ENCODE results near the gene NFIB.

NFIB gene

DNA sequence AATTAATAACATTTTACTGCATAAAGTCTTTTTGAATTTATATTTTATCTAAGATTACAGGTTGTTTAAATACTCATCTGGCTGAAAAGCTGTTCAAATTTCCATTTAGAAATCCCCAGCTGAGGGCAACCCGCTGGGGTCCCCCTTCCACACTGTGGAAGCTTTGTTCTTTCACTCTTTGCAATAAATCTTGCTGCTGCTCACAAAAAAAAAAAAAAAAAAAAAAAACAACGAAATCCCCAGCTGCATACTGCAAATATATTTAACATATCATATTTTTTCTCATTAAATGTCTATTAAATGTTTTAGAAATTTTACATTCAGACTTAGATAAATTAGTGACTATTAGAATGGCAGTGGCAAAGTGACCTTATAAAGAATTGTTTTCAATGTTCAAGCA, 172.2 kb downstream of the NFIB start:
- TF ChIP-seq, protein P1, sequence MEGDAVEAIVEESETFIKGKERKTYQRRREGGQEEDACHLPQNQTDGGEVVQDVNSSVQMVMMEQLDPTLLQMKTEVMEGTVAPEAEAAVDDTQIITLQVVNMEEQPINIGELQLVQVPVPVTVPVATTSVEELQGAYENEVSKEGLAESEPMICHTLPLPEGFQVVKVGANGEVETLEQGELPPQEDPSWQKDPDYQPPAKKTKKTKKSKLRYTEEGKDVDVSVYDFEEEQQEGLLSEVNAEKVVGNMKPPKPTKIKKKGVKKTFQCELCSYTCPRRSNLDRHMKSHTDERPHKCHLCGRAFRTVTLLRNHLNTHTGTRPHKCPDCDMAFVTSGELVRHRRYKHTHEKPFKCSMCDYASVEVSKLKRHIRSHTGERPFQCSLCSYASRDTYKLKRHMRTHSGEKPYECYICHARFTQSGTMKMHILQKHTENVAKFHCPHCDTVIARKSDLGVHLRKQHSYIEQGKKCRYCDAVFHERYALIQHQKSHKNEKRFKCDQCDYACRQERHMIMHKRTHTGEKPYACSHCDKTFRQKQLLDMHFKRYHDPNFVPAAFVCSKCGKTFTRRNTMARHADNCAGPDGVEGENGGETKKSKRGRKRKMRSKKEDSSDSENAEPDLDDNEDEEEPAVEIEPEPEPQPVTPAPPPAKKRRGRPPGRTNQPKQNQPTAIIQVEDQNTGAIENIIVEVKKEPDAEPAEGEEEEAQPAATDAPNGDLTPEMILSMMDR (IDR thresholded peaks at IDR 0.05): no peak
- no peak overlapping the region for H3K27ac ChIP-seq

DNA sequence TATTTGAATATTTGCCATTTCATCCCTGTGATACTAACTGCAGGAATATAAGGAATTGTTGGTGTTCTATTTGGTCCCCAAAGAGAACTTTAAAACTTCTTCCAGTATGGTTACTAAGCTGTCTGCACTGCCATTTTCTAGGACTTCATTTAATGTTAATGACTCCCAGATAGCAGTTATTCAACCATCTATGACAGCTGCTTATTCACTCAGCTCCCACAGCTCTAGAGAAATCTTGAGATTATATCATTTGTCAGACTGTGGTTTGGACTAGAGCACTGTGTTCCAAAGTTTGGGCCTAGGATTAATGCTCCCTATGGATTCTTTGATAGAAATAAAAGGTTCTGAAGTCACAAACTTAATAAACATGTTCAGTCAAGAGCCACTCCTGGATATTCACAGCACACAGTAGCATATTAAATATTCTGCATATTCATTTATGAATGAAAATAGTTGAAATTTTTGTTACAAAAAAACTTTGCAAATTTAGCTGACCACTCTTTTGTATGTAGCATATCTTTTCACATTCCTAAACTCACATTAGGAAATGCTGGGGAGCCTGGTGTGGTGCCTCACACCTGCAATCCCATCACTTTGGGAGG, 173.7 kb downstream of the NFIB start:
- H3K27ac ChIP-seq: no peak overlapping the region
- TF ChIP-seq, protein P1 (IDR thresholded peaks at IDR 0.05): no peak

DNA sequence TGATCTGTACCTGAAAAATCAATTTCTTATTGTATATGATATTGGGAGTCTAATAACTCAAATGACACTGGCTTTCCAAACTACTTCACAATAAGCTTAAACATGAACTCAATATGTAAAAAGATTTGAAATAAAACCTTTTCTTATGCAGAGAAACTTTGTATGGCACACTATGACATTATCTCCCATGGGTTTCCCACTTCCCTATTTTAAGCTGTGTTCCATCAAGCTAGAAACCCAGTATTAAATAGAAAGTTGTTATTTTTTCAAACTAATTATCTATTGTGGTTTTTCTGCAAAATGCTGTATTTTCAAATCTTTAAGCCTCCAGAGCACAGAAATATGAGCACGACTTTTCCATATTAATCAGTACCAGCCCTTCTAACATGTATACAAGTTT, 174.7 kb downstream of the NFIB start:
- TF ChIP-seq, protein P1 (IDR thresholded peaks at IDR 0.05): no peak
- TF ChIP-seq ZFX (IDR thresholded peaks at IDR 0.05; ENCODE audit: borderline replicate concordance): no peak
- H3K27ac ChIP-seq: no peak overlapping the region

DNA sequence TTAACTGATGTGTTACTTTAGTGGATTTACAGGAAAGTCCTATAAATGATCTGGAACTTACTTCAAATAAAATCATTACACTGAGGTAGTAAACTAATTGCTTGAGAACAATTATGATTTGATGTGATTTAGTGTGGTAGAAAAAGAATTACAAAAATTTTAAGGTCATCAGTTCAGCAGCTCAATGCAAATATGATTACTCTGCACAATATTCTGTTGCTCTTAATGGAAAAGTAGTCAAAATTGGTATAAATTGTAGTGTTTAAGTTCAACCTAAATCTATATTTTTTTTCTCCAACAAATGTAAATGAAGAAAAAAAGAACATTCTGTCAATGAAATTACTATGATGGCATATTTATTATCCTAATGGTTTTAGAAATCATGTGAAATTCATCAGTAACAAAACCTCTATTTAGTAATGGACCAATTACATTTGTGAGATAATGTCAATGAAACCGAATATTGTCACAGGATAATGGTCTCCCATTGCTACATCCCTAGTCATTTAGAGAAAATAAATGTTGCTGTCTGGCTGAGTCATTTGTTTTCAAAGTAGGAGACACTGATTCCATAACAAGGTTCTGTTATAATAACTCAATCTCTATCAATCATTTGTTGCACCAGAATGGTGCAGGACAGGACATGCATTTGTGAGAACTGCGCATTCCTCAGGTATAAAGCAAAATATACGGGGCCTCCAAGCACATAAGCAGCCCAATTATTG, 177.1 kb downstream of the NFIB start:
- 0 out of 2 replicates have a peak overlapping the region, but pooled peaks have one; percentile 2 for H3K27ac ChIP-seq
- TF ChIP-seq ZFX (IDR thresholded peaks at IDR 0.05; ENCODE audit: borderline replicate concordance): no peak

DNA sequence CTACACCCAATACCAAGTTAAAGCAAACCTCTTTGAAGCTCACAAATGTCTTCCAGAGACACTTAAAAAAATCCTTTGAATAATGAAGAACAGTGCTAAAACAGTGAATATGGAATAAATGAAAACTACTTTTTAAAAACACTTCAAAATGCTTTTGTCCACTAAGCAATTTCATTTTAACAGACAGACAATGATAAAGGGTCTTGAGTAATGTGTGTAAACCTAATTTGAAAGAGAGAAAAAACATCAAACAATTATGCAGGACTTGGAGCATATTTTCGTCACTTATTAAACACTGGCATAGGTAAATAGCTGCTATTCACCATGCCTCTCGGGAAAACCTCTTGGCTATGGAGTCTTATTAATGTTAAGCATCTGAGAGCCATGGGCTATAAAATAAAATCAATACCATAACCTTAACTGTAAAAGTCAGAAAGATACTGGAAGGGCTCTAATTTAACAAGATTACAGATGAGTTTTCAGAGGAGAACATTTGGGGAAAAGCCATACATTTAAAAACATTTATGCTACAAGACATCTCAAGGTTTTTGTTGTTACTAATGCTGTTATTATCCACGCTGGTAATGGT, 177.8 kb downstream of the NFIB start:
- TF ChIP-seq, protein P1 (IDR thresholded peaks at IDR 0.05): no peak
- no peak for TF ChIP-seq ZFX (IDR thresholded peaks at IDR 0.05; ENCODE audit: borderline replicate concordance)
- 0 out of 2 replicates have a peak overlapping the region, but pooled peaks have one; percentile 2 for H3K27ac ChIP-seq

DNA sequence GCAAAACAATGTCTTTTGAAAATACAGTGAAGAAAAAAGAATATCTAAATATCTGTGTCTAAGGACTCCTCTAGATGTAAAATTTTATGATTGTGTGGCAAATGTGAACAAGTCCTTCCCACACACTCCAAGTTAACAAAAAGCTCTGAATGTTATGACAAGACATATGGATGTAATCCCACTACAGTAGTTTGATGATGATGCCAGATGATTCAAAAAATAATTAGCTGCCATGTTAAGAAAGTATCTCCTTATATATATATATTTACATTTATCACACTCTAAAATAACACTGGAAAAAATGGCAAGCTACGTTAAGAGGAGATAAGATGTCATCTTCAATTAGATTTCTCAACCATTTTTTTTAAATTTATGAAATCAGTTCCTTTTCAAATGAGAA, 178.5 kb downstream of the NFIB start:
- no peak for TF ChIP-seq ZFX (IDR thresholded peaks at IDR 0.05; ENCODE audit: borderline replicate concordance)
- TF ChIP-seq, protein P1 (IDR thresholded peaks at IDR 0.05): no peak
- no peak overlapping the region for H3K27ac ChIP-seq

DNA sequence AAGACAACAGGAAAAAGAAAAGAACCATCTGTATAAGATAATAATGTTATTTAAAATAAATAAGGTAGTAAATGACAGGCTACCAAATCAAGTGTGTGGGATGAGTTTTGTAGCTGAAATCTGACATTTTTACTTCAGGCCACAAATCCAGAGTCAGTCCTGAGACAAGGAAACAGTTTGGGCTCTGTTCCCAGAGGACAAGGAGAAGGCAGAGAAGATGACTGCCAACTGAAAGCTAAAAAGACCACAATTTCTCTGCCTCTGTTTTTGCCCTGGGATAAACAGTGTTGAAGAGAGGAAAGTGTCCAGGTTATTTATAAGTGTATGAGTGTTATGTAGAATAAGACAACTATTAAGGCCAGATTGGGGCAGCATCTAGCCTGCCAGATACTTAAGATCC, 180.5 kb downstream of the NFIB start:
- TF ChIP-seq, protein P1 (IDR thresholded peaks at IDR 0.05): no peak
- no peak overlapping the region for H3K27ac ChIP-seq

Data from 22Rv1 (cell line).